GM12873 (cell line): ENCODE results near the gene NTN4.

Source experiments
- TF ChIP-seq, protein P1 (sequence below): IDR thresholded peaks from 2 replicates; pipeline ENCODE4 v1.5.1; 2012; ENCODE audit warnings: low read depth, mild to moderate bottlenecking, moderate library complexity, low read length, control low read depth; ENCODE audit not compliant: insufficient read depth; ENCODE audit errors: missing control alignments

The NTN4 gene

DNA sequence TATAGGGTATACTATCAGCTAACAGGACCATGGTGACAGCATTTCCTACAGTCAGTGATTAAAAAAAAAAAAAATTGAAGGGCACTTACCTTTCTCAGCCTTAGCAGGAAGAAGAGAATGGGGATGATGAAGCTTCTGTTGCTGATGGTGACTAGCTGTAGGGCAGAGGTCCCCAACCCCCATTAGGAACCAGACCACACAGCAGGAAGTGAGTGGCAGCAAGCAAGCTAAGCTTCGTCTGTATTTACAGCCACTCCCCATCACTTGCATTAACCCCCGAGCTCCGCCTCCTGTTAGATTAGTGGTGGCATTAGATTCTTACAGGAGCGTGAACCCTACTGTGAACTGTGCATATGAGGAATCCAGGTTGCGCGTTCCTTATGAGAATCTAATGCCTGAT, 148.0 kb downstream of the NTN4 start:
- TF ChIP-seq, protein P1, sequence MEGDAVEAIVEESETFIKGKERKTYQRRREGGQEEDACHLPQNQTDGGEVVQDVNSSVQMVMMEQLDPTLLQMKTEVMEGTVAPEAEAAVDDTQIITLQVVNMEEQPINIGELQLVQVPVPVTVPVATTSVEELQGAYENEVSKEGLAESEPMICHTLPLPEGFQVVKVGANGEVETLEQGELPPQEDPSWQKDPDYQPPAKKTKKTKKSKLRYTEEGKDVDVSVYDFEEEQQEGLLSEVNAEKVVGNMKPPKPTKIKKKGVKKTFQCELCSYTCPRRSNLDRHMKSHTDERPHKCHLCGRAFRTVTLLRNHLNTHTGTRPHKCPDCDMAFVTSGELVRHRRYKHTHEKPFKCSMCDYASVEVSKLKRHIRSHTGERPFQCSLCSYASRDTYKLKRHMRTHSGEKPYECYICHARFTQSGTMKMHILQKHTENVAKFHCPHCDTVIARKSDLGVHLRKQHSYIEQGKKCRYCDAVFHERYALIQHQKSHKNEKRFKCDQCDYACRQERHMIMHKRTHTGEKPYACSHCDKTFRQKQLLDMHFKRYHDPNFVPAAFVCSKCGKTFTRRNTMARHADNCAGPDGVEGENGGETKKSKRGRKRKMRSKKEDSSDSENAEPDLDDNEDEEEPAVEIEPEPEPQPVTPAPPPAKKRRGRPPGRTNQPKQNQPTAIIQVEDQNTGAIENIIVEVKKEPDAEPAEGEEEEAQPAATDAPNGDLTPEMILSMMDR, result no peak

DNA sequence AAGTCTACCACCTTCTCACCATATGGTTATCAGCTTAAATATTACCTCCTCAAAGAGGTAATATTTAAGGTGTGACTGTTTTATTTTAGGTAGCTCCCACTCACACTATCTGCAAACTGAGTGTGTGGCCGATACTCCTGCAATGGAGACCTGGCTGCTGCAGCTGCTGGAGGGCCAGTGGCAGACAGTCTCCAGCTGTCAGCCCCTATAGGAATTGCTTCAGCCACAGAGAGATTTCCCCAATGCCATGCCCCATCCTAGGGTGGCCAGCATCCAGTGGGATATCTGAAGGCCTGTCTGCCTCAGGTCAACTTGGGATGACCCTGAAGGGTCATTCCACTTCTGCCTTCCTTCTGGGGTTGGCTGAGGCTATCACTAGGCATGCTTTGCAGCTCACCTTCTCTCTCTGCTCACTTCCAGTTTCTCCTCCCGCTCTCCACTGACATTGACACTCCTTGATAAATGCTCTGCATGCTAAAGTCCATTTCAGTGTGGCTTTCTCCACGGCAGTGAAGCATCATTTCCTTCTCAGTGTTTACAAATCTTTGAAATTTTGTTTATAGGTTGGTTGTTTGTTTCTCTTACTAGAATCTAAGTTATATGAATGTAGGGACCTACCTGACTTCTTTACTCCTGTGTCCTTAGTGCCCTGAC, 149.1 kb downstream of the NTN4 start:
- TF ChIP-seq, protein P1, result no peak

DNA sequence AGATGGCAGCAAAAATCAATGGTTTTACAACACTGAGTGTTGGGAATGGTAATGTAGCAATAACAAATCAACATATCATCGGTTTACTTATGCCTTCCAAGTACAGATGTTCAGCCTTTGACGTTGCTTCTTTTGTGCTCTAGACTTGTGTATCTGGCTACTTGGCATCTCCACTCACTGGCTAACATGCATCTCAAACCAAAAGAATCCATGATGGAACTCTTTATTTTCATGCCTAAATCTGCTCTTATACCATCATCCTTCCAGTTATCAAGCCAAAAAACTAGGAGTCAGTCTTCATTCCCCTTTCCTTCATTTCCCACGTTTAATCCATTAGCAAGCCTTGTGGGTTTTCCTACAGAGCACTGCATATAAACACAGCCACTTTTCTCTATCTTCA, 150.0 kb downstream of the NTN4 start:
- TF ChIP-seq, protein P1, result no peak

DNA sequence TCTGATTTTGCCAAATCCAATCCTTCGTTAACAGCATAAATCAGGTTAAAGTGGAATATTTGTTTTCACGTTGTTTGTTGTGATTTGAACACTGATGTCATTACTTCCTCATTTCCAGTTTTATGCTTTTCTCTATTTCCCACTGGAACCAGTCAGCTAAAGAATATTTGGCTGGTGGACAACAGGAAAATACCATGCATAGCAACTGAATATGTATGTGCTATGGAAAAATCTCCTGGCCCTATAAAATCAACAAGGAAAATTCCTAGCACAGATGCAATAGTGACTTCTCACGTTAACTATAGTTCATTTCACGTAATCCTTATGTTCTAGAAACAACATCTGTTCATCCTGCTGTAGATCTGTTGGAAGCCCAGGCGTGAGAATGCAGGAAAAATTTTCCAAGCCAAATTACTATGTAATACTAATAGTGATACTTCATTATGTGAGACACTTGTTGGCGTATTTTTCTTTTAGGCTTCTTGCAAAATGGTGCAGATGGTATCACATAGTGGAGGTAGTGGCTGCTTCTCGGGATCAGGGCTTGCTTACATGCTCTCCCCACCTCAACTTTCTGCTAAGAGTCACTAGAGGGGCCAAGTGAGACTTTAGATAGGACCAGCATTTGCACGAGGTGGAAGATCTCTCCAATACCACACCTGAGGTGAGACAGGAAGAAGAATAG, 153.0 kb downstream of the NTN4 start:
- TF ChIP-seq, protein P1, result no peak

DNA sequence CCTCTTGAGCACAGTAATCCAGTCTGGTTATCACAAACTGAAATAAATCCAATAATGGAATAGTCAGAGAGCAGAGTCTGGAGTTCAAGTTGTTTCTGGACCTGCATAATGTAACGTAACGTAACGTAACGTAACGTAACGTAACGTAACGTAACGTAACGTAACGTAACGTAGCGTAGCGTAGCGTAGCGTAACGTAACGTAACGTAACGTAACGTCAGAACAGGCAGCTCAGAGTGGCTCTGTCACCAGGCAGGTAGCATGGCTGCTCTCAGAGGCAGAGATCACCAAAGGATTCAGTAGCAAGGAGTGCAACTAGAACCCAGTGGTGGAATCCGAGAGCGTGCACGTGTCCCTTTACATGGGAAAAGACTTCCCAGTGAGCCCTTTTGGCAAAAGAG, 153.6 kb downstream of the NTN4 start:
- TF ChIP-seq, protein P1, result no peak

DNA sequence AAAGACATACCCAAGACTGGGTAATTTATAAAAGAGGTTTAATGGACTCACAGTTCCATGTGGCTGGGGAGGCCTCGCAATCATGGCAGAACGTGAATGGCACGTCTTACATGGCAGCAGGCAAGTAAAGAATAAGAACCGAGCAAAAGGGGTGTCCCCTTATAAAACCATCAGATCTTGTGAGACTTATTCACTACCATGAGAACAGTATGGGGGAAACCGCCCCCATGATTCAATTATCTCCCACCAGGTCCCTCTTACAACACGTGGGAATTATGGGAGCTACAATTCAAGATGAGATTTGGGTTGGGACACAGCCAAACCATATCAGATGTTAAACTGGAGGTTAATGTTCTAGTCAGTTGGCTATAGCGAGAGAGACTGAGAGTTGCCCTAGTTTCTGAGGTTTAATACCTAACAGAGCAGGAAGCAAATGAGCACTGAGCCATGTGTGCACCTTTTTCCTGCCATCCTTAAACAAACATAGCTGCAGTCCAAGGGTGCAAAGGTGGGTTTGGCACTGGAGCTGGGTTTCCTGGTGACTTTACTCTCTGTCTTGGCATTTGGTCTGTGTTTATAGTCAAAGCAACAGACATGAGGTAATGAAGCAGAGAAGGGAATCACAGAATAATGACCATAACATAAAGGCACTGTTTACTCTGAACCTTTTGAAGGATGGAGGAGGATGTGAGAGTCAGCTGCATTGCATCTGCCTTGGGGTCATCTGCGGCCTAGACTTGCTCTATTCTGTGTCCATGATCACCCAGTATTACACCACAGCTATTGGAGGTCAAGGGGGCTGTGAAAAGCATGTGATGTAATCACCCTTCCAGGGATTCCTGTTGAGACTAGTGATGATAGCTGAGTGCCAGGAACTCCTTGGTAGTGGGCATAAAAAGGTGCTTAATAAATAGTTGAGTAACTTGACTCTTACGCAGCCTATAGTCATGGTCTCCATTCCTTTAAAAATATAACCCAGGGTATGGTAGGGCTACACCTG, 155.6 kb downstream of the NTN4 start:
- TF ChIP-seq, protein P1, result no peak
